Colonic mucosa (tissue), 4 donors: ENCODE data around the gene CLASP1. TPM values are rescaled to one million over a fixed set of nuclear protein-coding genes. Genes with fewer than 3 reads are reported as not detected.
"Not testable (repeated sequence)": the region's sequence is repeated elsewhere in the genome, so short reads cannot be mapped to it uniquely, and the experiment has no call there.

Experiments used
- DNase-seq: peaks from one replicate; pipeline ENCODE4 v3.0.0-alpha.2; 2020
- H3K27ac ChIP-seq: fragments of 200-600 bp; one replicate; pipeline ENCODE4 v1.8.0; 2021
- H3K27me3 ChIP-seq: fragments of 200-600 bp; one replicate; pipeline ENCODE4 v1.8.0; 2021
- H3K36me3 ChIP-seq: fragments of 200-600 bp; one replicate; pipeline ENCODE4 v1.8.0; 2021
- H3K4me1 ChIP-seq: fragments of 200-600 bp; one replicate; pipeline ENCODE4 v1.8.0; 2021; ENCODE audit warnings: mild to moderate bottlenecking
- H3K4me3 ChIP-seq: fragments of 200-600 bp; one replicate; pipeline ENCODE4 v1.8.0; 2021
- H3K9ac ChIP-seq, 2 donors: one replicate each; pipeline ENCODE4 v1.7.0; 2013; ENCODE audit warnings: control low read depth in 2 of 2, low read depth in 2 of 2, low read length in 2 of 2
- H3K9me3 ChIP-seq: fragments of 200-600 bp; one replicate; pipeline ENCODE4 v1.8.0; 2021
- CTCF ChIP-seq: fragments of 200-600 bp; IDR thresholded peaks from one replicate; pipeline ENCODE4 v1.8.0; 2022; ENCODE audit warnings: antibody characterized with exemption, mild to moderate bottlenecking
- intact Hi-C: fragments of 100-400 bp; cut with DNase I; formaldehyde crosslinking; loops from one replicate; pipeline ENCODE4 v1.14.1; 2022
- total RNA-seq, 2 donors: library from RNA; stranded (reverse); fragmentation: NEBNext Ultra II Directional in 1 of 2; extraction: Animal tissue kit (Norgen Biotek cat#: 25700) in 1 of 2; gene quantifications; one replicate each; pipeline ENCODE4 v1.2.1, GENCODE V29; 2021
- donor health status: healthy.
- donor health status: DM: no; HTN: no; CAD: no.
- donor health status: DM: no; HTN: no; CAD: no.

Gene CLASP1
- total RNA-seq, 2 donors from 2014 or later: 30.3 to 32.3 TPM

DNA sequence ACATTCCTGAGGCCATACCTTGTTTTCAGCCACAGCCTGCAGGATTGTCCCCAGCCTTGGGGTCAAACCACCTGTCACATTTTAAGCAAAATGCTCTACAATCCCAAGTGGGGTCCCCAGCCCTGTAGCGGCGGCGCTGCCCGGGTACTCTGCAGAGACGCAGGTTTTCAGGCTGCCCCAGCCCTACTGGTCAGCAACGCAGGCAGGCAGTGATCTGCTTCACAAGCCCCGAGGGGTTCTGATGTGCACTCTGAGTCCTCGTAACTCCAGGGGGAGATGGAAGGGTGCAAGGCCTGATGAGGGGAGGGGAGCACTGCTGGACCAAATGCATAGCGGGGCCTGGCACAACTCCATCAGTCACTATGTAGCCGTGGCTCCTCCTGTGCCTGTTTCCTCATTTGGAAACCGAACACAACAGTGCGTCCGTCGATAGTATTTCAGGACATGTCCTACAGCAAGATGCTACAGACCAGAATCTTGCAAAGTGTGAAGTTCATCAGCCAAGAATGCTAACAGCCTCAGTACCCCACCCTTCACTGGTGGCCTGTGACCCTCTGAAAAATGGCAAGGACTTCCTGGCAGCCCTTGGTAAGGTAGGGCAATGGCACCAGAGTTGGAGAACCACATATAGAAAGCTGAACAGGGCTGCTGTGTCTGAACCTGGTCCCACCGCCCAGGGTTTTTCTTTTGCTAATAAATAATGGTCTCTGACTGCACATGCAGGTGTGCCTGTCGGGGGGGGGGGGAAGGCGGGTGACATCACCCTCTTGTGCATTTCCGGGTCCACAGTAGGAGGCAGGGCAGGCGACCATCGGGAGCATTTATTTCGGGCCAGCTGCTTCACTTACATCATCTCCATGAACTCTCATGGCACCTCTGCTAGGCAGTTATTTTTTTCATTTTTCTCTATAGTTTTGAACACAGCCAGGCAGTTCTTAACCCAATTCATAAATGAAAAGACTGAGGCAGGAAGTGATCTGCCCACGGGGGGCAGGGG, 313.7 kb downstream of the CLASP1 start:
- Histone ChIP-seq H3K4me1 (peaks cover 4% of the 10 kb centered on the region), H3K9ac (no peak overlapping the region), H3K27ac (no peak overlapping the region), H3K36me3 (no peaks in the 10 kb centered on the region), H3K4me3 (no peak overlapping the region), H3K27me3 (no peaks in the 10 kb centered on the region), H3K9me3 (no peaks in the 10 kb centered on the region)
- TF ChIP-seq CTCF: no peak
- intact Hi-C loops: no loop called here
- DNase-seq: no peak

- intact Hi-C loops: no loop called here
- no peak overlapping the region for H3K9ac ChIP-seq
- H3K9me3 ChIP-seq: no peaks in the 10 kb centered on the region
- no peak overlapping the region for H3K4me3 ChIP-seq
- no peak for DNase-seq
- no peaks in the 10 kb centered on the region for H3K36me3 ChIP-seq
- no peaks in the 10 kb centered on the region for H3K27me3 ChIP-seq
- TF ChIP-seq CTCF: no peak
- H3K4me1 ChIP-seq: peaks cover 4% of the 10 kb centered on the region
- H3K27ac ChIP-seq: no peak overlapping the region
Observed at GRCh38 chr2:121334581-121335293, 314.5 kb downstream of the CLASP1 start.

GRCh38 chr2:121333834-121334558, 315.3 kb downstream of the CLASP1 start:
- Histone ChIP-seq H3K27me3 (no peaks in the 10 kb centered on the region), H3K9ac (no peak overlapping the region), H3K36me3 (no peaks in the 10 kb centered on the region), H3K9me3 (no peaks in the 10 kb centered on the region), H3K27ac (no peak overlapping the region), H3K4me1 (peaks cover 4% of the 10 kb centered on the region), H3K4me3 (no peak overlapping the region)
- TF ChIP-seq CTCF: no peak
- no peak for DNase-seq
- intact Hi-C loops: no loop called here

GRCh38 chr2:121333231-121333630, 316.0 kb downstream of the CLASP1 start:
- DNase-seq: no peak
- intact Hi-C loops: no loop called here
- Histone ChIP-seq H3K36me3 (no peaks in the 10 kb centered on the region), H3K9ac (no peak overlapping the region), H3K4me1 (peaks cover 4% of the 10 kb centered on the region), H3K27me3 (no peaks in the 10 kb centered on the region), H3K9me3 (no peaks in the 10 kb centered on the region), H3K4me3 (no peak overlapping the region), H3K27ac (no peak overlapping the region)
- no peak for TF ChIP-seq CTCF

- H3K27me3 ChIP-seq, DNase-seq, H3K4me3 ChIP-seq, intact Hi-C loops, H3K36me3 ChIP-seq, H3K27ac ChIP-seq, H3K9me3 ChIP-seq, H3K9ac ChIP-seq, H3K4me1 ChIP-seq: not testable (repeated sequence)
Observed at GRCh38 chr2:121331324-121331723, 317.9 kb downstream of the CLASP1 start.
